ENCODE data around the gene ETV3. TPM values are rescaled to one million over a fixed set of nuclear protein-coding genes. Genes with fewer than 3 reads are reported as not detected.

ETV3 gene
- total RNA-seq, 1 experiment from 2014 or later, result 36.3 TPM

- no peak overlapping the region for H4K5ac ChIP-seq (ENCODE audit: insufficient read length, low read depth, low read length)
- no peaks in the 10 kb centered on the region for H3K27me3 ChIP-seq (ENCODE audit: insufficient read depth, low read length)
- no peak overlapping the region for H3K27ac ChIP-seq (ENCODE audit: insufficient read length, low read depth, low read length)
- no peaks in the 10 kb centered on the region for H3K79me2 ChIP-seq (ENCODE audit: insufficient read depth, low read length)
- H2BK20ac ChIP-seq (ENCODE audit: low read depth, low read length, poor library complexity, severe bottlenecking), result no peak overlapping the region
- H2BK120ac ChIP-seq (ENCODE audit: low read depth, low read length, poor library complexity, severe bottlenecking), result no peak overlapping the region
- H3K27me3 Mint-ChIP-seq (ENCODE audit: low read depth), result peaks cover 3% of the 10 kb centered on the region
- no peaks in the 10 kb centered on the region for H4K20me1 ChIP-seq (ENCODE audit: control insufficient read depth, insufficient read depth, insufficient read length)
- H3K9ac ChIP-seq (ENCODE audit: extremely low read depth, insufficient read length, low read length), result no peak overlapping the region
- no peak for TF ChIP-seq CTCF (conservative IDR thresholded peaks at IDR 0.05)
- H3K4ac ChIP-seq (ENCODE audit: low read depth, low read length), result no peak overlapping the region
- H3K9me3 ChIP-seq (ENCODE audit: control insufficient read depth, low read depth, low read length), result no peaks in the 10 kb centered on the region
- no peak overlapping the region for H4K91ac ChIP-seq (ENCODE audit: insufficient read length, low read depth, low read length)
- no peak overlapping the region for H3K4me2 ChIP-seq (ENCODE audit: insufficient read depth, insufficient read length, low read length)
- H3K4me3 Mint-ChIP-seq, result no peak overlapping the region
- H3K27ac Mint-ChIP-seq, result no peak overlapping the region
- H3K56ac ChIP-seq (ENCODE audit: insufficient read length, low read depth, low read length), result no peak overlapping the region
- no peak overlapping the region for H2BK15ac ChIP-seq (ENCODE audit: low read depth, low read length)
- H3K9me3 Mint-ChIP-seq, result no peaks in the 10 kb centered on the region
- DNase-seq, result no peak
- no peaks in the 10 kb centered on the region for H3K36me3 Mint-ChIP-seq (ENCODE audit: insufficient read depth in 1 of 3, low read depth in 3 of 3)
- H2BK5ac ChIP-seq (ENCODE audit: insufficient read length, low read length), result no peak overlapping the region
- no peak overlapping the region for H2AK5ac ChIP-seq (ENCODE audit: insufficient read length, low read length)
- peaks cover 34 to 35% of the 10 kb centered on the region in 2 experiments for H3K4me1 Mint-ChIP-seq
- H3K23me2 ChIP-seq (ENCODE audit: insufficient read length, low read depth, low read length, poor library complexity, severe bottlenecking), result no peaks in the 10 kb centered on the region
- no peak overlapping the region for H3K14ac ChIP-seq (ENCODE audit: insufficient read depth, low read length)
- H3K23ac ChIP-seq (ENCODE audit: insufficient read length, low read depth, low read length), result no peak overlapping the region
- no CpG with 5 or more reads among the region's 3 CpGs for WGBS (ENCODE audit: extremely low coverage, insufficient read length, low lambda C conversion rate)
- no peaks in the 10 kb centered on the region for H3K79me1 ChIP-seq (ENCODE audit: insufficient read depth, low read depth, low read length, poor library complexity, severe bottlenecking)
- no peaks in the 10 kb centered on the region for H3K4me1 ChIP-seq (ENCODE audit: insufficient read depth, low read length)
- no peak overlapping the region for H2BK12ac ChIP-seq (ENCODE audit: insufficient read length, low read depth, low read length)
- H3T11ph ChIP-seq (ENCODE audit: low read length), result no peak overlapping the region
- H4K8ac ChIP-seq (replicated peaks; ENCODE audit: insufficient read length, low read depth, low read length), result no peak overlapping the region
- H3K18ac ChIP-seq (ENCODE audit: insufficient read length, low read depth, low read length), result no peak overlapping the region
- no peak overlapping the region for H2AFZ ChIP-seq (ENCODE audit: low read length)
These were observed 13.3 kb upstream of the ETV3 start for GRCh38 chr1:157151506-157151905.
